Right ventricle myocardium inferior (tissue), 1 donor: Measurements from ENCODE around the gene PRR15. TPM values are rescaled to one million over a fixed set of nuclear protein-coding genes. Genes with fewer than 3 reads are reported as not detected.

Source experiments
- ATAC-seq: fragments of 200-7000 bp; cut with Tn5 transposase; one replicate; pipeline ENCODE4 v1.9.1; 2020; ENCODE audit warnings: mild to moderate bottlenecking, moderate library complexity
- DNase-seq: peaks from one replicate; pipeline ENCODE4 v3.0.0; 2021; ENCODE audit errors: missing footprints
- intact Hi-C: fragments of 100-400 bp; cut with DNase I; formaldehyde crosslinking; loops from one replicate; pipeline ENCODE4 v1.11.0; 2022
- total RNA-seq: library from RNA; stranded (reverse); fragmentation: NEBNext Ultra II Directional; extraction: Animal tissue kit (Norgen Biotek cat#: 25700); gene quantifications from one replicate; pipeline ENCODE4 v1.2.1, GENCODE V29; 2021
- donor health status: DM: no; HTN: yes; CAD: no; lungs with severe emphysema.

Gene PRR15
- total RNA-seq, 1 donor from 2014 or later, result 0.32 TPM

- peak; percentile 54 for ATAC-seq
- no peak for DNase-seq
- intact Hi-C loops, result no loop called here
Observed at GRCh38 chr7:29606287-29606721, 42.7 kb downstream of the PRR15 start.

DNA sequence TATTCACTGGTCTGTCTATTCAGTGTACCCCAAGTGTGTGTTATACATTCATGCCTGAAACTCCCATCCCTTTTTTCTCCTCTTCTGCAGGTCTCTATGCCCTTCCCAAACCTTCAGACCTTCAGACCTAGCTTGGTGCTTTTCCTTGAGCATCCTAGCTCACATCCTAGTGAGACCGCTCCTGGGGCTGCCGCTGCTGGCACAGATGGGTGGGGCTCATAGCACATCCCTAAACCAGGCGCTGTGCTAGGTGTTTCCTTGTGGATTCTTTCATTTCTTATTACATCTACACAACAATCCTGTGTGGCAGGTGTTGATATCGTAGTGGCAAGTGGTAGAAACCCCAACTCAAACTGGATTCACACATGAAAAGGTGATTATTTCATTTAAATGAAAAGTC lies 43.2 kb downstream of the PRR15 start:
- intact Hi-C loops, result no loop called here
- DNase-seq (no peak), ATAC-seq (no peak)

GRCh38 chr7:29607259-29607658 lies 43.6 kb downstream of the PRR15 start:
- DNase-seq (no peak), ATAC-seq (no peak)
- intact Hi-C loops, result no loop called here

GRCh38 chr7:29607889-29608288 lies 44.3 kb downstream of the PRR15 start:
- intact Hi-C loops, result no loop called here
- ATAC-seq (no peak), DNase-seq (no peak)

GRCh38 chr7:29609162-29610037 lies 45.8 kb downstream of the PRR15 start:
- intact Hi-C loops, result no loop called here
- ATAC-seq (no peak), DNase-seq (no peak)

DNA sequence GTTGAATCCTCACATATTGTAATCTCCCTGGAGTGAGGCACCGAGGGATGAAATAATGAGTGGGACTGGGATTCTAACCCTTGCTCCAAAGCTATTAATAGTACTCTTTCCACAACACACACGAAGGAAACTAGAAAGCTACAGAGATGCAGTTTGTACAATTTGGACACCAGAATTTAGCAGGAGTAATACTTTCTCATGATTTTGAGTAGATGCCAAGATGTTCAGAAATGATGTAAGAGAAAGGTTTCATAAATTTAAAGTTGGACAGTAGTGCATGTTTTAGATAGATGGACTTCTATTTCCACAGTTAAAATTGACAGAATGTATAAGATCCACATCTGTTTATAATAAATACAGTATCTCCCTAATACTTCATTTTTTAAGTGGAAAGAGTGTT lies 46.5 kb downstream of the PRR15 start:
- DNase-seq, result no peak
- ATAC-seq, result no peak
- intact Hi-C loops, result no loop called here

- ATAC-seq (no peak), DNase-seq (no peak)
- intact Hi-C loops, result no loop called here
Observed at GRCh38 chr7:29611941-29612544, 48.4 kb downstream of the PRR15 start.

- intact Hi-C loops, result no loop called here
Observed at GRCh38 chr7:29612596-29612995, 49.0 kb downstream of the PRR15 start.

DNA sequence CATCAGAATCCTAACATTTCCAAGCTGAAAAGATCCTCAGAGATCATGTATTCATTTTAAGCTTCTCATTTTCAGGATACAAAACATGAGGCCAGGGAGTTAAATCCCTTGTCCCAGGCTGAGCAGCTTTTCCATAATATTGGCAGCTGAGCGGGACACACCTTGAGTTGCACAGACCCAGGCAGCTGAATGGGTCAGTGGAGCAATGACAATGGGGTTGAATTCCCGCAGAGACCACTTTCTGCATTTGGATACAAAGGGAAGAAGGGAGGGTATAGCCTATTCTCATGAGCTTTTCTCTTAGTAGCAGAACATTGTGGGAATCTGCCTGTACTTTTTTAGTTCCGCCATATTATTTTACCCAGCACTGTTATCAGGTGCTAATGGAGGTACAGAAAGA lies 49.5 kb downstream of the PRR15 start:
- DNase-seq (no peak), ATAC-seq (no peak)
- intact Hi-C loops, result no loop called here

More at GRCh38 chr7:29612596-29612995, 49.0 kb downstream of the PRR15 start:
- no peak for ATAC-seq
- DNase-seq, result no peak

DNA sequence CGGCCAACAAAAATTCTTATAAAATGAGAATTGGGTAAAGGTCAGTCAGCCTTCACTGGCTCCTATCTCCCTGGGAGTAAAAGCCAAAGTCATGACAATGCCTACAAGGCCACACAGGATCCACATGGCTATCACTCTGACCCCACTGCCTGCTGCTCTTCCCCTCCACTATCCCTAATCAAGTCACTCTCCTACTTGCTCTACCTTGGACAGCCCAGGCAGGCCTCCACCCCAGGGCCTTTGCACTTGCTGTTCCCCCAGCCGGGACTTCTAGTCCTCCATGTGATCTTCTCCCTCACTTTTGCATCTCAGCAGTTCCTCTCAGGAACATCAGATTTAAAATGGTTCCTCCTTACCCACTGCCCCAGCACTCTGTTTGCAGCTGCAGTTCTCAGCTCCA lies 50.6 kb downstream of the PRR15 start:
- DNase-seq (no peak), ATAC-seq (no peak)

More for the DNA sequence above, 50.6 kb downstream of the PRR15 start:
- intact Hi-C loops, result no loop called here

Other genes starting within 250 kb of the PRR15 start
- 5.5 TPM for gene WIPF3, start 242.7 kb downstream of the PRR15 start, total RNA-seq